Heart left ventricle (tissue), 16 donors: Measurements from ENCODE around the gene ABLIM2. TPM values are rescaled to one million over a fixed set of nuclear protein-coding genes. Genes with fewer than 3 reads are reported as not detected.
A peak's percentile ranks its signal among the peaks of the same experiment; 100 is the strongest.

ENCODE experiments used
- ATAC-seq, 4 donors: fragments of 200-7000 bp; cut with Tn5 transposase; one replicate each; pipeline ENCODE4 v1.9.1; 2020 to 2022; ENCODE audit warnings: moderate library complexity in 4 of 4, mild to moderate bottlenecking in 3 of 4, moderate number of reproducible peaks in 1 of 4
- DNase-seq, 5 donors: peaks; one replicate each; pipeline ENCODE4 v3.0.0-alpha.2; 2020
- H3K27ac ChIP-seq, 12 donors: fragments of 200-600 bp; sonication (generic) in 4 of 12; one replicate each; pipeline versions ENCODE4 v1.5.0 to v1.8.0; 2016 to 2022; ENCODE audit warnings: mild to moderate bottlenecking in 2 of 12
- H3K27me3 ChIP-seq, 9 donors: fragments of 200-600 bp; sonication (generic) in 2 of 9; one replicate each; pipeline versions ENCODE4 v1.5.1 to v1.8.0; 2016 to 2022; ENCODE audit warnings: mild to moderate bottlenecking in 3 of 9
- H3K36me3 ChIP-seq, 9 donors: fragments of 200-600 bp; sonication (generic) in 2 of 9; one replicate each; pipeline versions ENCODE4 v1.5.0 to v1.8.0; 2018 to 2022; ENCODE audit warnings: mild to moderate bottlenecking in 2 of 9
- H3K4me1 ChIP-seq, 12 donors: fragments of 200-600 bp; sonication (generic) in 4 of 12; one replicate each; pipeline versions ENCODE4 v1.5.0 to v1.8.0; 2016 to 2022; ENCODE audit warnings: mild to moderate bottlenecking in 3 of 12
- H3K4me3 ChIP-seq, 12 donors: fragments of 200-600 bp; sonication (generic) in 4 of 12; one replicate each; pipeline versions ENCODE4 v1.5.0 to v1.8.0; 2017 to 2022; ENCODE audit warnings: mild to moderate bottlenecking in 9 of 12, moderate library complexity in 4 of 12
- H3K9me3 ChIP-seq, 12 donors: fragments of 200-600 bp; sonication (generic) in 4 of 12; one replicate each; pipeline versions ENCODE4 v1.5.0 to v1.8.0; 2016 to 2022; ENCODE audit warnings: mild to moderate bottlenecking in 1 of 12
- CTCF ChIP-seq, 12 donors: fragments of 200-600 bp; sonication (generic) in 4 of 12; IDR thresholded peaks; one replicate each; pipeline versions ENCODE4 v1.5.0 to v1.8.0; 2018 to 2022; ENCODE audit warnings: antibody characterized with exemption in 12 of 12, mild to moderate bottlenecking in 5 of 12
- POLR2A ChIP-seq, 2 donors: fragments of 450-650 bp; IDR thresholded peaks; one replicate each; pipeline ENCODE4 v1.6.1; 2017; ENCODE audit warnings: antibody characterized with exemption in 2 of 2, mild to moderate bottlenecking in 2 of 2, moderate library complexity in 2 of 2
- WGBS, 4 donors: extraction: QIAGEN DNeasy Blood & Tissue Kit in 2 of 4; methylation state at CpG; one replicate each; pipeline versions ENCODE4 v1.1.5 to v1.1.7; 2013 to 2018; 5-methylcytosine and 5-hydroxymethylcytosine counted together
- intact Hi-C, 10 donors: fragments of 100-400 bp; cut with DNase I; formaldehyde crosslinking; loops; one replicate each; pipeline versions ENCODE4 v1.11.1 to v1.14.2; 2022
- polyA plus RNA-seq, 2 donors: library from polyadenylated mRNA; stranded (reverse); fragments of 200-250 nt; gene quantifications; one replicate each; pipeline ENCODE4 v1.2.3, GENCODE V29; 2013
- total RNA-seq, 9 donors: library from RNA; depleted of rRNA in 2 of 9; stranded (reverse); fragments of >200 nt in 2 of 9; fragmentation: NEBNext Ultra II Directional in 3 of 9; extraction: Animal tissue kit (Norgen Biotek cat#: 25700) in 3 of 9; gene quantifications; one replicate each; pipeline versions ENCODE4 v1.1.0 to v1.2.4, GENCODE V29; 2016 to 2023
- donor health status: ischemic (EF 13 %, LVEDD 7.1; RV severe dilation, severe dysfunction).
- donor health status: healthy with polysubstance abuse.
- donor health status: DM: no; HTN: yes; CAD: no.
- donor health status: DM: no; HTN: no; CAD: no.
- donor health status: ischemic (EF 25% LVEDD 6.9; RV normal size, moderate dysfunction).
- donor health status: ischemic (EF 25% LVEDD 5.7; RV mildly dilated, moderate dysfunction).
- donor health status: healthy.
- donor health status: DM: yes; HTN: yes; CAD: no.
- donor health status: ischemic (EF 35%, LVEDD 5.7; RV mildly dilated, moderate dysfunction).
- donor health status: nonischemic (EF 11% LVEDD 7.7; RV severe dilation, severe dysfunction).
- donor health status: DM: yes; HTN: yes; CAD: no.
- donor health status: PGD.
- donor health status: ischemic (EF 29% LVEDD 5.4; RV normal size, mild dysfunction).
- donor health status: nonischemic (EF 23%, LVEDD 6.1; RV moderate dilation, normal function).

ABLIM2 gene
- total and polyA plus RNA-seq, 11 donors = 11.1 to 27.9 (median 18.4) TPM

- H3K36me3 ChIP-seq = no peaks in the 10 kb centered on the region
- no peak for TF ChIP-seq CTCF (IDR thresholded peaks at IDR 0.05)
- TF ChIP-seq POLR2A (IDR thresholded peaks at IDR 0.05) = no peak
- H3K4me1 ChIP-seq = peaks cover 0 to 29% (median 3%) of the 10 kb centered on the region in 12 donors
- 84 to 91% (median 86%) methylated on average over 7 to 12 of the region's 12 CpGs for WGBS, 4 donors
- H3K9me3 ChIP-seq = peaks cover 0 to 3% (median 0%) of the 10 kb centered on the region in 12 donors
- H3K27ac ChIP-seq = no peak overlapping the region
- H3K4me3 ChIP-seq = no peak overlapping the region
- DNase-seq = no peak
- H3K27me3 ChIP-seq = no peaks in the 10 kb centered on the region
- intact Hi-C loops = no loop called here
- ATAC-seq = peak in 1 of 4 donors; percentile 6
Observed at GRCh38 chr4:8136529-8136928, 22.1 kb downstream of the ABLIM2 start.

GRCh38 chr4:8135666-8136065 is 22.9 kb downstream of the ABLIM2 start:
- DNase-seq (peak in 2 of 5 donors; percentile 86 to 88), ATAC-seq (peak; percentile 77 to 92 (median 84))
- peak overlapping the region in 3 of 12 donors; percentile 18 to 64 (median 33) for H3K27ac ChIP-seq
- H3K27me3 ChIP-seq = no peaks in the 10 kb centered on the region
- intact Hi-C loops = loop anchor here in 1 of 10 donors (1.0 kb wide), 1 partner anchor 22 kb away; no protein-coding TSS in a partner anchor
- H3K4me1 ChIP-seq = peaks cover 0 to 24% (median 2%) of the 10 kb centered on the region in 12 donors
- no peaks in the 10 kb centered on the region for H3K36me3 ChIP-seq
- WGBS, 4 donors = 45 to 63% (median 59%) methylated on average over 15 of the region's 15 CpGs
- no peak for TF ChIP-seq POLR2A (IDR thresholded peaks at IDR 0.05)
- H3K4me3 ChIP-seq = no peak overlapping the region
- peaks cover 0 to 3% (median 0%) of the 10 kb centered on the region in 12 donors for H3K9me3 ChIP-seq

GRCh38 chr4:8133897-8134563 is 24.6 kb downstream of the ABLIM2 start:
- DNase-seq = no peak
- intact Hi-C loops = no loop called here
- 64 to 73% (median 69%) methylated on average over 24 to 26 of the region's 26 CpGs for WGBS, 4 donors

GRCh38 chr4:8132947-8133705 is 25.5 kb downstream of the ABLIM2 start:
- no peaks in the 10 kb centered on the region for H3K36me3 ChIP-seq
- no peaks in the 10 kb centered on the region for H3K27me3 ChIP-seq
- H3K27ac ChIP-seq = no peak overlapping the region
- intact Hi-C loops = no loop called here
- no peak overlapping the region for H3K4me3 ChIP-seq
- peaks cover 0 to 24% (median 2%) of the 10 kb centered on the region in 12 donors for H3K4me1 ChIP-seq
- DNase-seq (no peak), ATAC-seq (no peak)
- whole genome bisulfite sequencing, 4 donors = 74 to 82% (median 76%) methylated on average over 23 to 27 of the region's 27 CpGs
- TF ChIP-seq CTCF (IDR thresholded peaks at IDR 0.05) (no peak), POLR2A (IDR thresholded peaks at IDR 0.05) (no peak)
- H3K9me3 ChIP-seq = peaks cover 0 to under 1% (median 0%) of the 10 kb centered on the region in 12 donors

More at GRCh38 chr4:8133897-8134563, 24.6 kb downstream of the ABLIM2 start:
- no peak overlapping the region for H3K27ac ChIP-seq
- H3K4me1 ChIP-seq = peaks cover 0 to 24% (median 2%) of the 10 kb centered on the region in 12 donors
- peaks cover 0 to 3% (median 0%) of the 10 kb centered on the region in 12 donors for H3K9me3 ChIP-seq
- TF ChIP-seq CTCF (IDR thresholded peaks at IDR 0.05) (no peak), POLR2A (IDR thresholded peaks at IDR 0.05) (no peak)
- no peak overlapping the region for H3K4me3 ChIP-seq
- no peaks in the 10 kb centered on the region for H3K36me3 ChIP-seq
- ATAC-seq = no peak
- no peaks in the 10 kb centered on the region for H3K27me3 ChIP-seq
